ENCODE results near the gene RALGAPA2.
A peak's percentile ranks its signal among the peaks of the same experiment; 100 is the strongest.

RALGAPA2 gene

GRCh38 chr20:20604357-20604756 lies 108.1 kb downstream of the RALGAPA2 start:
- DNase-seq (ENCODE audit: extremely low read depth, low read depth), result no peak
- TF ChIP-seq, protein P1, sequence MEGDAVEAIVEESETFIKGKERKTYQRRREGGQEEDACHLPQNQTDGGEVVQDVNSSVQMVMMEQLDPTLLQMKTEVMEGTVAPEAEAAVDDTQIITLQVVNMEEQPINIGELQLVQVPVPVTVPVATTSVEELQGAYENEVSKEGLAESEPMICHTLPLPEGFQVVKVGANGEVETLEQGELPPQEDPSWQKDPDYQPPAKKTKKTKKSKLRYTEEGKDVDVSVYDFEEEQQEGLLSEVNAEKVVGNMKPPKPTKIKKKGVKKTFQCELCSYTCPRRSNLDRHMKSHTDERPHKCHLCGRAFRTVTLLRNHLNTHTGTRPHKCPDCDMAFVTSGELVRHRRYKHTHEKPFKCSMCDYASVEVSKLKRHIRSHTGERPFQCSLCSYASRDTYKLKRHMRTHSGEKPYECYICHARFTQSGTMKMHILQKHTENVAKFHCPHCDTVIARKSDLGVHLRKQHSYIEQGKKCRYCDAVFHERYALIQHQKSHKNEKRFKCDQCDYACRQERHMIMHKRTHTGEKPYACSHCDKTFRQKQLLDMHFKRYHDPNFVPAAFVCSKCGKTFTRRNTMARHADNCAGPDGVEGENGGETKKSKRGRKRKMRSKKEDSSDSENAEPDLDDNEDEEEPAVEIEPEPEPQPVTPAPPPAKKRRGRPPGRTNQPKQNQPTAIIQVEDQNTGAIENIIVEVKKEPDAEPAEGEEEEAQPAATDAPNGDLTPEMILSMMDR (IDR thresholded peaks at IDR 0.05; ENCODE audit: low read depth, low read length), result no peak

GRCh38 chr20:20603339-20603990 lies 109.0 kb downstream of the RALGAPA2 start:
- TF ChIP-seq, protein P1 (IDR thresholded peaks at IDR 0.05; ENCODE audit: low read depth, low read length), result no peak
- no peak for DNase-seq (ENCODE audit: extremely low read depth, low read depth)

GRCh38 chr20:20597966-20598365 lies 114.5 kb downstream of the RALGAPA2 start:
- TF ChIP-seq, protein P1 (IDR thresholded peaks at IDR 0.05; ENCODE audit: low read depth, low read length), result no peak
- DNase-seq (ENCODE audit: extremely low read depth, low read depth), result no peak

DNA sequence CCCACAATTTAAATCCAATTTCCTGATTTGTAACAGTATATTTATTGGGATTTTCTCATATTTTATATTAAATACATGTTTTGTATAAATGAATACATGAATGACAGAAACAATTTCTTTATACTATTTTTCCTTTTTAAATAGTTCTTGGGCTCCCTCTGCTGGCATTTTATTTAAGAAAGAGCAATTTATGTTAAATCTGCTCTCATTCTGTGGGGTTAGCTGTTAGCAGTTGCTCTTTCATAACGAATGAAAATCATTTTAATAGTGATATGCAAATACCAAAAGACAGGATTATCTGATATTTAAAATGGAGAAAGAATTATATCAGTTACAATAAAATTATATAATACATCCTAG lies 118.3 kb downstream of the RALGAPA2 start:
- no peak for DNase-seq (ENCODE audit: extremely low read depth, low read depth)
- TF ChIP-seq, protein P1 (IDR thresholded peaks at IDR 0.05; ENCODE audit: low read depth, low read length), result peak; percentile 45

GRCh38 chr20:20593447-20594170 lies 118.8 kb downstream of the RALGAPA2 start:
- DNase-seq (ENCODE audit: extremely low read depth, low read depth), result no peak
- TF ChIP-seq, protein P1 (IDR thresholded peaks at IDR 0.05; ENCODE audit: low read depth, low read length), result peak; percentile 50

GRCh38 chr20:20585146-20585545 lies 127.3 kb downstream of the RALGAPA2 start:
- TF ChIP-seq, protein P1 (IDR thresholded peaks at IDR 0.05; ENCODE audit: low read depth, low read length), result no peak
- DNase-seq (ENCODE audit: extremely low read depth, low read depth), result no peak

DNA sequence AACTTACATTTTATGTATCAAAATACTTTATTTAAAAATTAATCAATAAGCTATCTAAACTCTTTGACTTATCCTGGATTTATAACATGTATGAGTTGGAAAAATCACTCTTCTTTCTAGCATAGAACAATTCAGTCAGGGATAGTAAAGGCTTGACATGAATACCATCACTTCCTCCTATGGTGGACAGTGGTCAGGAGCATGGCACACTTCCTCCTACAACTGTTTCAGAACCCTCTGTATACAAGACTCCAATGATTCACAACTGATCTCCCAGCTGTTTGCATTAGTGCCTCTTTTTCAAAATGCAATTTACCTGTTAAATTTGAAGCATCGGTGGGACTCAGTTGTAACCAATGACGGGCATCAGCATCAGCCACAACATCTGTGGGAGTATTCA lies 129.7 kb downstream of the RALGAPA2 start:
- TF ChIP-seq, protein P1 (IDR thresholded peaks at IDR 0.05; ENCODE audit: low read depth, low read length), result no peak

More for the DNA sequence above, 129.7 kb downstream of the RALGAPA2 start:
- no peak for DNase-seq (ENCODE audit: extremely low read depth, low read depth)
